OCI-LY3 (cell line): ENCODE measurements around the gene COL16A1.
A peak's percentile ranks its signal among the peaks of the same experiment; 100 is the strongest.

Experiments used
- CTCF ChIP-seq: fragments of 200-600, 300-600 bp; sonication (generic); IDR thresholded peaks from 2 replicates; pipeline ENCODE4 v1.5.1; 2014; ENCODE audit warnings: antibody characterized with exemption, low read length, low read depth
- EZH2phosphoT487 ChIP-seq: fragments of 200-600 bp; shearing (Covaris generic); IDR thresholded peaks from 2 replicates; pipeline ENCODE4 v1.6.1; 2018; ENCODE audit warnings: antibody characterized with exemption, mixed run types, low read depth

- TF ChIP-seq CTCF (peak; percentile 47), EZH2phosphoT487 (no peak)
These were observed 70.7 kb downstream of the COL16A1 start for GRCh38 chr1:31633117-31633516.
